HL-60 (cell line): ENCODE results near the gene ABCC1.
A peak's percentile ranks its signal among the peaks of the same experiment; 100 is the strongest.

ENCODE experiments used
- DNase-seq, 2 experiments: peaks; one replicate each; pipeline ENCODE4 v3.0.0-alpha.2; 2010 to 2020; ENCODE audit warnings: low read depth in 1 of 2, low spot score in 1 of 2
- H3K27ac ChIP-seq: fragments of 250-450 bp; sonication (Bioruptor Pico); replicated peaks from 2 replicates; pipeline ENCODE4 v1.5.1; 2020; ENCODE audit warnings: mild to moderate bottlenecking, moderate library complexity
- H3K27me3 ChIP-seq: fragments of 250-450 bp; sonication (Bioruptor Pico); 2 replicates; pipeline ENCODE4 v1.5.1; 2021; ENCODE audit warnings: mild to moderate bottlenecking, moderate library complexity; ENCODE audit not compliant: insufficient read depth, poor library complexity, severe bottlenecking
- H3K4me3 ChIP-seq: replicated peaks from 2 replicates; pipeline ENCODE4 v1.5.1; 2011; ENCODE audit warnings: mild to moderate bottlenecking, control low read depth, low read length; ENCODE audit not compliant: insufficient read depth
- CTCF ChIP-seq: IDR thresholded peaks from one replicate; pipeline ENCODE4 v1.5.1; 2011; ENCODE audit warnings: low read length, control low read depth, inconsistent platforms; ENCODE audit not compliant: insufficient read depth
- GABPA ChIP-seq: IDR thresholded peaks from 2 replicates; pipeline ENCODE4 v1.6.1; 2012; ENCODE audit warnings: low read depth
- POLR2AphosphoS5 ChIP-seq: IDR thresholded peaks from 2 replicates; pipeline ENCODE4 v1.6.1; 2012; ENCODE audit warnings: low read depth
- REST ChIP-seq: IDR thresholded peaks from 2 replicates; pipeline ENCODE4 v1.6.1; 2012; ENCODE audit warnings: low read depth; ENCODE audit not compliant: insufficient replicate concordance
- SPI1 ChIP-seq: IDR thresholded peaks from 2 replicates; pipeline ENCODE4 v1.6.1; 2012; ENCODE audit warnings: low read depth, mild to moderate bottlenecking, borderline replicate concordance

ABCC1 gene

DNA sequence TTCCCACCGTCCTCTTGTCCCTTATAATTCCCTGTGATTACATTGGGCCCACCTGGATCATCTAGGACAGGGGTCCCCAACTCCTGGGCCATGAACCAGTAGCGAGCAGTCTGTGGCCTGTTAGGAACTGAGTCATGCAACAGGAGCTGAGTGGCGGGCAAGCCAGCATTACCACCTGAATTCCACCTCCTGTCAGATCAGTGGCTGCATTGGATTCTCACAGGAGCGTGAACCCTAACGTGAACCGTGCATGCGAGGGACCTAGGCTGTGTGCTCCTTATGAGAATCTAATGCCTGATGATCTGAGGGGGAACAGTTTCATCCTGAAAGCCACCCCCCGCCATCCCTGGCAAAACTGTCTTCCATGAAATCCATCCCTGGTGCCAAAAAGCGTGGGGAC, 36.8 kb downstream of the ABCC1 start:
- H3K27me3 ChIP-seq, result no peaks in the 10 kb centered on the region
- no peak for DNase-seq
- no peak overlapping the region for H3K4me3 ChIP-seq
- no peak overlapping the region for H3K27ac ChIP-seq
- TF ChIP-seq POLR2AphosphoS5, result no peak
- TF ChIP-seq SPI1, result no peak
- TF ChIP-seq GABPA, result no peak
- TF ChIP-seq REST, result no peak
- no peak for TF ChIP-seq CTCF

DNA sequence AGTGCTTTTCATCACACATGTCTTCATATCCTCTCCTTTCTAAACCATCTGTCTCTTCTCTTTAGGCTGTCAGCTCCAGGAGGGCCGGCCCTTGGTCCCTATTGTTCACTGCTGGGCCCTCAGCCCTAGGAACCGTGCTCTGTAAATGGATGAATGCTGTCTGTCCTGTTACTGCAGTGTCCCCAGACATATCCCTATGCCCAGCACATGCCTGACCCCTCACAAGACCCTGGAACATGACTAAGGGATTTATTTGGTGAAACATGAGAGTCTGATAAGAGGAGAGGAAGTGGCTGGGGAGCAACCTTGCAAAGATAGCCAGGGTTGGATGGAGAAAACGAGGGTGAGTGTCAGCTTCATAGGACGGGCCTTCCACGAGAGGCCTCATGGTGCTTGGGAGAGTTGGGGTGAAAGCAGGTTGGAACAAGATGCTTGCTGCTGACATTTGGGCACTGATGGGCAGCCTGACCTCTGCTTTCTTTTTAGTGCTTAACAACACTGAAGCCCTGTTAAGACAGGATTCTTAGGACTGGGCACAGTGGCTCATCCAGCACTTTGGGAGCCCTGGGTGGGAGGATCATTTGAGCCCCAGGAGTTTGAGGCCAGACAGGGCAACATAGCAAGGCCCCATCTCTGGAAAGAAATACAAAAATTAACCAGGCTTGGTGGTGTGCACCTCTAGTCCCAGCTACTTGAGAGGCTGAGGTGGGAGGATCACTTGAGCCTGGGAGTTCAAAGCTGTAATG, 39.0 kb downstream of the ABCC1 start:
- peak overlapping the region; percentile 6; the same call in 1 of the 2 replicates for H3K27ac ChIP-seq
- H3K27me3 ChIP-seq, result no peaks in the 10 kb centered on the region
- DNase-seq, result peak in 1 of 2 experiments; percentile 36
- TF ChIP-seq CTCF (no peak), GABPA (no peak), POLR2AphosphoS5 (no peak), SPI1 (peak; percentile 80)
- H3K4me3 ChIP-seq, result no peak overlapping the region

DNA sequence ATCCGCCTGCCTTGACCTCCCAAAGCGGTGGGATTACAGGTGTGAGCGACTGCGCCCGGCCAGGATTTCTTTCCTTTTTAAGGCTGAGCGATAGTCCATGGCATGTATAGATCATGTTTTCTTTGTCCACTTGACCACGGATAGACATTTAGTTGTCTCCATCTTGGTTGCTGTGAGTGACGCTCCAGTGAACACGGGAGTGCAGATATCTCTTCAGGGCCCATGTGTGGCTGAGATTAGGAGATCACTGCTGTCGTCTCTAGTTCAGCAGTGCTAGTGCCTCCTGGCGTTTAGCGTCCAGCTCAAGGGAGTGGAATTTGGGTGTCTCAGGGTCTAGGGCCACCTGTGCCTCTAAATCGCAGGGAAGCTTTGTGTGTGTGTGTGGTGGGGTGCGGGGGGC, 41.5 kb downstream of the ABCC1 start:
- DNase-seq, result no peak
- H3K27ac ChIP-seq, result no peak overlapping the region
- H3K4me3 ChIP-seq, result no peak overlapping the region
- no peaks in the 10 kb centered on the region for H3K27me3 ChIP-seq
- TF ChIP-seq POLR2AphosphoS5, result no peak
- no peak for TF ChIP-seq SPI1
- no peak for TF ChIP-seq REST
- TF ChIP-seq GABPA, result no peak
- no peak for TF ChIP-seq CTCF
